HepG2 (cell line): ENCODE measurements around the gene BSND. TPM values are rescaled to one million over a fixed set of nuclear protein-coding genes. Genes with fewer than 3 reads are reported as not detected.

Source experiments
- ATAC-seq: fragments of 200-7000 bp; cut with Tn5 transposase; 3 replicates; pipeline ENCODE4 v1.9.1; 2020; ENCODE audit warnings: mild to moderate bottlenecking, moderate library complexity
- BruUV-seq: library from RNA; stranded (reverse); fragments of 400-500 nt; replicated peaks from 2 replicates; lab custom pipeline; 2021; lab: Mats Ljungman, UMichigan
- CTCF ChIA-PET: fragments of 300-600 bp; formaldehyde crosslinking; extraction: SDS; loops from one replicate; lab custom pipeline; 2021; ENCODE audit warnings: low total read pairs, inconsistent platforms, low intra/inter-chr PET ratio; lab: Yijun Ruan, JAX
- POLR2A ChIA-PET: fragments of 350-600 bp; sonication (Branson Sonifier 250); formaldehyde crosslinking; loops from one replicate; lab custom pipeline; 2020; ENCODE audit warnings: antibody characterized with exemption, inconsistent platforms; lab: Yijun Ruan, JAX
- DNase-seq: peaks from one replicate; pipeline ENCODE4 v3.0.0-alpha.2; 2015; ENCODE audit warnings: low spot score
- FAIRE-seq: peaks from 3 replicates; lab custom pipeline; 2011; peaks lifted over from hg19 to GRCh38; lab: Jason Lieb, UNC
- H2AFZ ChIP-seq: one replicate; pipeline ENCODE4 v1.6.1; 2011; ENCODE audit warnings: low read length, inconsistent platforms
- H3K27ac ChIP-seq: fragments of 300-600 bp; 3 replicates; pipeline ENCODE4 v1.8.0; 2011; ENCODE audit warnings: mixed run types, mild to moderate bottlenecking, mixed read lengths, low read length, inconsistent platforms; ENCODE audit not compliant: insufficient read depth; ENCODE audit errors: extremely low read length
- H3K27me3 ChIP-seq, 2 experiments: fragments of 200-600 bp in 1 of 2; 2 replicates in 1 of 2; 3 replicates in 1 of 2; pipeline versions ENCODE4 v1.6.0 to v1.8.0; 2011; ENCODE audit warnings: low read length in 2 of 2, mild to moderate bottlenecking in 2 of 2, moderate library complexity in 2 of 2, inconsistent platforms in 1 of 2; ENCODE audit not compliant: insufficient read depth in 2 of 2, control insufficient read depth in 1 of 2
- H3K36me3 ChIP-seq, 2 experiments: fragments of 200-600 bp in 1 of 2; replicated peaks in 1 of 2; 2 replicates in 1 of 2; 3 replicates in 1 of 2; pipeline versions ENCODE4 v1.5.1 to v1.8.0; 2011; ENCODE audit warnings: low read length in 2 of 2, inconsistent platforms in 1 of 2; ENCODE audit not compliant: insufficient read depth in 2 of 2, control insufficient read depth in 1 of 2
- H3K4me1 ChIP-seq: 2 replicates; pipeline ENCODE4 v1.5.1; 2012; ENCODE audit warnings: low read length, inconsistent platforms; ENCODE audit not compliant: insufficient read depth
- H3K4me2 ChIP-seq: 2 replicates; pipeline ENCODE4 v1.6.0; 2011; ENCODE audit warnings: low read depth, low read length, inconsistent platforms
- H3K4me3 ChIP-seq, 3 experiments: fragments of 200-600 bp in 1 of 3; sonication (generic), shearing (Covaris generic) in 1 of 3; replicated peaks in 1 of 3; 2 replicates each; pipeline ENCODE4 v1.5.1; 2011 to 2016; ENCODE audit warnings: low read length in 3 of 3, inconsistent platforms in 2 of 3, low read depth in 2 of 3, mild to moderate bottlenecking in 2 of 3, control low read depth in 1 of 3, mixed read lengths in 1 of 3; ENCODE audit not compliant: insufficient read depth in 1 of 3
- H3K79me2 ChIP-seq: one replicate; pipeline ENCODE4 v1.6.1; 2011; ENCODE audit warnings: low read length, inconsistent platforms; ENCODE audit not compliant: insufficient read depth
- H3K9ac ChIP-seq: 2 replicates; pipeline ENCODE4 v1.6.0; 2011; ENCODE audit warnings: mild to moderate bottlenecking, low read depth, low read length, inconsistent platforms; ENCODE audit not compliant: insufficient read depth
- H3K9me3 ChIP-seq: 2 replicates; pipeline ENCODE4 v1.5.1; 2012; ENCODE audit warnings: mild to moderate bottlenecking, low read length
- H4K20me1 ChIP-seq: 2 replicates; pipeline ENCODE4 v1.6.0; 2011; ENCODE audit warnings: inconsistent platforms, mild to moderate bottlenecking, low read length, moderate library complexity; ENCODE audit not compliant: insufficient read depth
- RELA ChIP-seq: sonication (generic); formaldehyde crosslinking; IDR thresholded peaks from 2 replicates; pipeline ENCODE4 v1.4.0; 2020; ENCODE audit warnings: missing genetic modification reagents
- SIX1 ChIP-seq: sonication (generic); formaldehyde crosslinking; IDR thresholded peaks from 2 replicates; pipeline ENCODE4 v1.4.0; 2020; ENCODE audit warnings: missing genetic modification reagents, borderline replicate concordance
- SMAD3 ChIP-seq: sonication (generic); formaldehyde crosslinking; IDR thresholded peaks from 2 replicates; pipeline ENCODE4 v1.4.0; 2020; ENCODE audit warnings: missing genetic modification reagents
- SRY ChIP-seq: sonication (generic); formaldehyde crosslinking; IDR thresholded peaks from 2 replicates; pipeline ENCODE4 v1.8.0; 2022; ENCODE audit warnings: mild to moderate bottlenecking, missing genetic modification reagents
- ZNF768 ChIP-seq: sonication (generic); formaldehyde crosslinking; IDR thresholded peaks from 2 replicates; pipeline ENCODE4 v1.4.0; 2020; ENCODE audit warnings: missing genetic modification reagents
- ZSCAN21 ChIP-seq: sonication (generic); formaldehyde crosslinking; IDR thresholded peaks from 2 replicates; pipeline ENCODE4 v1.8.0; 2022; ENCODE audit warnings: mild to moderate bottlenecking, missing genetic modification reagents, moderate library complexity, borderline replicate concordance
- WGBS: methylation state at CpG from one replicate; pipeline ENCODE4 v1.1.6; 2017; ENCODE audit warnings: low lambda C conversion rate; 5-methylcytosine and 5-hydroxymethylcytosine counted together
- in situ Hi-C: cut with HindIII; loops from 2 replicates; pipeline ENCODE4 v1.10.0; 2017; ENCODE audit warnings: low pct_unique_long_range_greater_than_20kb; ENCODE audit not compliant: extremely low pct_ligation_motif_present
- intact Hi-C: fragments of 100-400 bp; cut with micrococcal nuclease; formaldehyde crosslinking; loops from one replicate; pipeline ENCODE4 v1.10.0; 2022; ENCODE audit not compliant: unreplicated experiment
- polyA plus RNA-seq, 8 experiments: library from polyadenylated mRNA; depleted of rRNA in 3 of 8; stranded (reverse) in 7 of 8; unstranded in 1 of 8; fragments of >200 nt; fragmentation: Illumina TruSeq in 4 of 8; extraction: Trizol in 4 of 8; gene quantifications; 2 replicates each; pipeline versions ENCODE4 v1.2.1 to v1.2.3, GENCODE V29; 2011 to 2016; ENCODE audit warnings: low read depth in 4 of 8, missing spikeins in 1 of 8, mixed read lengths in 1 of 8; ENCODE audit not compliant: insufficient read depth in 1 of 8
- total RNA-seq, 5 experiments: library from RNA; depleted of rRNA; stranded (reverse); fragments of >200 nt; fragmentation: Illumina TruSeq; extraction: Trizol; gene quantifications; 2 replicates each; pipeline ENCODE4 v1.2.3, GENCODE V29; 2016; ENCODE audit warnings: low read depth in 1 of 5
- TF ChIP-seq, protein P1 (sequence below): sonication (generic); IDR thresholded peaks from 2 replicates; pipeline ENCODE4 v1.6.1; 2016; ENCODE audit warnings: low read depth, borderline replicate concordance
- TF ChIP-seq, protein P2 (sequence below): sonication (generic); formaldehyde crosslinking; IDR thresholded peaks from 2 replicates; pipeline ENCODE4 v1.8.0; 2022; ENCODE audit warnings: missing genetic modification reagents, mild to moderate bottlenecking, inconsistent platforms, borderline replicate concordance
- TF ChIP-seq, protein P3 (sequence below): sonication (generic); formaldehyde crosslinking; conservative IDR thresholded peaks from 2 replicates; pipeline ENCODE4 v1.8.0; 2022; ENCODE audit warnings: low read depth, missing genetic modification reagents
- TF ChIP-seq, protein P4 (sequence below): IDR thresholded peaks from 2 replicates; pipeline ENCODE4 v1.6.1; 2018; ENCODE audit warnings: missing genetic modification reagents, mild to moderate bottlenecking, missing compliant biosample characterization

BSND gene
- total and polyA plus RNA-seq, 2 of the 13 experiments (the other 11 are each of a cell fraction or from before 2014, with no cell fraction given) = not detected

DNA sequence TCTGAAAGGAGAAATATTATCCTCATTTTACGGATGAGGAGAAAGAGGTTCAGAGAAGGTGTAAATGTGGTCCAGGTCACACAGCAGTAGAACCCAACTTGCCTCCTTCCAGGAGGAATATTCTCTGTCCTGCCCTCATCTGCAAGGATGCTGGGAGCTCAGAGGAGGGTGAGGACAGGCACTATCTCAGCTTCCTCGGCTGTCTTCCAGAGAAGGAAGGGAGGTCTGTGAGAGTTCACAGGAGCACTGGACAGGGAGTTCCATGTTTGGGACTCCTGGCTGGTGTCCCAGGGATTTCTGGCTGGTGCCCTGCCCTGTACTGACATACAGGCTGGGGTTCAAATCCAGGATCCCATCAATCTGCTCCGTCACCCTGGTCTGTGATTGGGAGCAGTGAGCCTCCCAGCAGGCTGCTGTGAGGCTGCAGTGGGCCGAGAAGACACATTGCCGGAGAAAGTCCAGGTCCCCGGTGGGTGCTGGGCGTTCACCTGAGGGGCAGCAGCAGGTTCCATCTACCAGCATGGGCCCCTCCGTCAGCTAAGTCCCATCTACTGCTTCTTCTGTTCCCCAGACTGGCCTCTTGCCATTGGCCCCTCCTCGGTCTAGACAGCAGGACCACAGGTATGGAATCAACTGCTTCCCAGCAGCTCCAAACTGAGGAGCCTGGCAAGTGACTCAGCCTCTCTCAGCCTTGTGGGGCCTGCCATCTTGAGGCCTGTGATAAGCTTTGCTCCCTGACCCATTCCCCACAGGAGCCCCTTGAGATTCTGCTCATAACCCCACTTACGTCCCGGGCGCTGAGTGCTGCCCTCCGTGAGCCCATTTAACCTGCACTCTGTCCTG is 8.5 kb upstream of the BSND start:
- no peak overlapping the region for H3K27ac ChIP-seq
- H3K36me3 ChIP-seq = no peaks in the 10 kb centered on the region
- CTCF ChIA-PET = no interaction called here
- peaks cover 7% of the 10 kb centered on the region; the same call in 1 of the 2 replicates for H3K4me1 ChIP-seq
- no peak for DNase-seq
- peaks cover 2 to 24% of the 10 kb centered on the region in 2 experiments; a peak in 4 of 5 replicates for H3K27me3 ChIP-seq
- in situ Hi-C loops (loop anchor here (10.0 kb wide), 1 partner anchor 175 kb away; no protein-coding TSS in a partner anchor), intact Hi-C loops (no loop called here)
- no TSS peak for BruUV-seq
- no peaks in the 10 kb centered on the region for H3K79me2 ChIP-seq
- 25% methylated on average over 6 of the region's 13 CpGs for WGBS
- no peak overlapping the region for H2AFZ ChIP-seq
- TF ChIP-seq, protein P1, sequence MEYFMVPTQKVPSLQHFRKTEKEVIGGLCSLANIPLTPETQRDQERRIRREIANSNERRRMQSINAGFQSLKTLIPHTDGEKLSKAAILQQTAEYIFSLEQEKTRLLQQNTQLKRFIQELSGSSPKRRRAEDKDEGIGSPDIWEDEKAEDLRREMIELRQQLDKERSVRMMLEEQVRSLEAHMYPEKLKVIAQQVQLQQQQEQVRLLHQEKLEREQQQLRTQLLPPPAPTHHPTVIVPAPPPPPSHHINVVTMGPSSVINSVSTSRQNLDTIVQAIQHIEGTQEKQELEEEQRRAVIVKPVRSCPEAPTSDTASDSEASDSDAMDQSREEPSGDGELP = no peak
- TF ChIP-seq ZNF768 (peak; percentile 75; the same call in 1 of the 2 replicates), SMAD3 (CRISPR knock-in tag) (no peak)
- FAIRE-seq = no peak
- no peak for ATAC-seq
- no peaks in the 10 kb centered on the region for H4K20me1 ChIP-seq
- no peak overlapping the region for H3K9ac ChIP-seq
- H3K4me3 ChIP-seq = no peak overlapping the region
- no peak overlapping the region for H3K4me2 ChIP-seq
- H3K9me3 ChIP-seq = no peaks in the 10 kb centered on the region
- POLR2A ChIA-PET = no interaction called here

DNA sequence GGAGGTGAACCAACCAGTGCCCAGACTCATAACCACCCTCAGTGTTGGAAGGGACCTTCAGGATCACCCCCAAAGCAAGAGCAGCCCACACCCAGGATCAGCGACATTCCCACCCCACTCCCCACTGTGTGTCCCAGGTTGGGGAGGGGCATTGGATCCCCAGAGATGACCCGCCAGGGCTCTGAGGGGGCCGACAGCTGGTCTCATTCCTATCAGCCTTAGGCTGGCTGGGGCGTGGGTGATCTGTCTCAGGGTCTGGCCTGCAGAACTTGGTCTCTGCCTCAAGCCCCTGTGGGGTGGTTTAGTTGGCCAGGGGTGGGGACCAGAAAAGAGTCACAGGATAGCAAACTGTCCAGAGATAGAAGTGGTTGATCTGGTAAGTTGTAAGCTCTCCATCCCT is 7.8 kb upstream of the BSND start:
- peaks cover 7% of the 10 kb centered on the region; the same call in 1 of the 2 replicates for H3K4me1 ChIP-seq
- CTCF ChIA-PET = no interaction called here
- BruUV-seq = no TSS peak
- H3K9me3 ChIP-seq = no peaks in the 10 kb centered on the region
- no peak overlapping the region for H3K4me2 ChIP-seq
- no peaks in the 10 kb centered on the region for H4K20me1 ChIP-seq
- H3K27ac ChIP-seq = no peak overlapping the region
- FAIRE-seq (no peak), DNase-seq (no peak), ATAC-seq (no peak)
- H3K9ac ChIP-seq = no peak overlapping the region
- intact Hi-C loops = no loop called here
- H3K4me3 ChIP-seq = no peak overlapping the region
- H3K36me3 ChIP-seq = no peaks in the 10 kb centered on the region
- POLR2A ChIA-PET = no interaction called here
- no CpG with 5 or more reads among the region's 4 CpGs for WGBS
- in situ Hi-C loops = loop anchor here (10.0 kb wide), 1 partner anchor 176 kb away; no protein-coding TSS in a partner anchor
- H3K79me2 ChIP-seq = no peaks in the 10 kb centered on the region
- peaks cover 0 to 29% of the 10 kb centered on the region in 2 experiments; a peak in 4 of 5 replicates for H3K27me3 ChIP-seq
- no peak overlapping the region for H2AFZ ChIP-seq
- TF ChIP-seq SIX1 (no peak), SMAD3 (CRISPR knock-in tag) (no peak), ZSCAN21 (CRISPR knock-in tag) (no peak), SRY (CRISPR knock-in tag) (no peak), RELA (CRISPR knock-in tag) (no peak)
- TF ChIP-seq, protein P2, sequence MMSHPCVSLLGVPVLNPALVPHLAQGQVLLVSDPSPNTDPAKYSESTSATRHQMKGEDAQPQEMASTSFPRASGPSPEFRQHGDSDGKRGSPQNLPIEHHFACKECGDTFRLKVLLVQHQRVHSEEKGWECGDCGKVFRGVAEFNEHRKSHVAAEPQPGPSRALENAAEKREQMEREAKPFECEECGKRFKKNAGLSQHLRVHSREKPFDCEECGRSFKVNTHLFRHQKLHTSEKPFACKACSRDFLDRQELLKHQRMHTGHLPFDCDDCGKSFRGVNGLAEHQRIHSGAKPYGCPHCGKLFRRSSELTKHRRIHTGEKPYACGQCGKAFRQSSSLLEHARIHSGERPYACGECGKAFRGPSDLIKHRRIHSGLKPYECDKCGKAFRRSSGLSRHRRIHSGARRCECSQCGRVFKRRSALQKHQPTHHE = no peak
- TF ChIP-seq, protein P3, sequence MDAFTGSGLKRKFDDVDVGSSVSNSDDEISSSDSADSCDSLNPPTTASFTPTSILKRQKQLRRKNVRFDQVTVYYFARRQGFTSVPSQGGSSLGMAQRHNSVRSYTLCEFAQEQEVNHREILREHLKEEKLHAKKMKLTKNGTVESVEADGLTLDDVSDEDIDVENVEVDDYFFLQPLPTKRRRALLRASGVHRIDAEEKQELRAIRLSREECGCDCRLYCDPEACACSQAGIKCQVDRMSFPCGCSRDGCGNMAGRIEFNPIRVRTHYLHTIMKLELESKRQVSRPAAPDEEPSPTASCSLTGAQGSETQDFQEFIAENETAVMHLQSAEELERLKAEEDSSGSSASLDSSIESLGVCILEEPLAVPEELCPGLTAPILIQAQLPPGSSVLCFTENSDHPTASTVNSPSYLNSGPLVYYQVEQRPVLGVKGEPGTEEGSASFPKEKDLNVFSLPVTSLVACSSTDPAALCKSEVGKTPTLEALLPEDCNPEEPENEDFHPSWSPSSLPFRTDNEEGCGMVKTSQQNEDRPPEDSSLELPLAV (CRISPR knock-in tag) = no peak
- TF ChIP-seq, protein P4, sequence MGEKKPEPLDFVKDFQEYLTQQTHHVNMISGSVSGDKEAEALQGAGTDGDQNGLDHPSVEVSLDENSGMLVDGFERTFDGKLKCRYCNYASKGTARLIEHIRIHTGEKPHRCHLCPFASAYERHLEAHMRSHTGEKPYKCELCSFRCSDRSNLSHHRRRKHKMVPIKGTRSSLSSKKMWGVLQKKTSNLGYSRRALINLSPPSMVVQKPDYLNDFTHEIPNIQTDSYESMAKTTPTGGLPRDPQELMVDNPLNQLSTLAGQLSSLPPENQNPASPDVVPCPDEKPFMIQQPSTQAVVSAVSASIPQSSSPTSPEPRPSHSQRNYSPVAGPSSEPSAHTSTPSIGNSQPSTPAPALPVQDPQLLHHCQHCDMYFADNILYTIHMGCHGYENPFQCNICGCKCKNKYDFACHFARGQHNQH (CRISPR knock-in tag) = no peak
